GM04503 (cell line): ENCODE results near the gene ZNF592.
"Not testable (repeated sequence)": the region's sequence is repeated elsewhere in the genome, so short reads cannot be mapped to it uniquely, and the experiment has no call there.

Experiments used
- DNase-seq: peaks from one replicate; pipeline ENCODE4 v3.0.0-alpha.2; 2012; ENCODE audit warnings: low read depth

Gene ZNF592

DNA sequence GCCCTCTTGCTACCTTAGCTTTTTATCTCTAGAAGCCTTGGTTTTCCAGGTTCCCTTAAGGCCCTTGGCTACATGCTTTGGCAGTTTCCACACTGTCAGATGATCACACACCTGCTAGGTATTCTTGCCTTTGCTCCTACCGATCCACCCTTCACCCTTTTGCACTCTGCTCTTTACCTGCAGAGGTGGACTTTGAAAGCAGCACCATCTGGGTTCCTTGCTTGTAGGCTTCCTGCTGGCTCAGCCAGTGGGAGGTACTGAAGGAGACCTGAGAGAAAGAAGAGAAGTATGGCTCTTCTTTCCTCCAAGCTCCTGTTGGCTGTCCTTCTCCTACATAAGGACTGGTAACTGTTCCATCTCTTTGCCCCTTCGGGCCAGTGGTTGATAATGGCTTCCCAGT, 7.3 kb upstream of the ZNF592 start:
- no peak for DNase-seq

DNA sequence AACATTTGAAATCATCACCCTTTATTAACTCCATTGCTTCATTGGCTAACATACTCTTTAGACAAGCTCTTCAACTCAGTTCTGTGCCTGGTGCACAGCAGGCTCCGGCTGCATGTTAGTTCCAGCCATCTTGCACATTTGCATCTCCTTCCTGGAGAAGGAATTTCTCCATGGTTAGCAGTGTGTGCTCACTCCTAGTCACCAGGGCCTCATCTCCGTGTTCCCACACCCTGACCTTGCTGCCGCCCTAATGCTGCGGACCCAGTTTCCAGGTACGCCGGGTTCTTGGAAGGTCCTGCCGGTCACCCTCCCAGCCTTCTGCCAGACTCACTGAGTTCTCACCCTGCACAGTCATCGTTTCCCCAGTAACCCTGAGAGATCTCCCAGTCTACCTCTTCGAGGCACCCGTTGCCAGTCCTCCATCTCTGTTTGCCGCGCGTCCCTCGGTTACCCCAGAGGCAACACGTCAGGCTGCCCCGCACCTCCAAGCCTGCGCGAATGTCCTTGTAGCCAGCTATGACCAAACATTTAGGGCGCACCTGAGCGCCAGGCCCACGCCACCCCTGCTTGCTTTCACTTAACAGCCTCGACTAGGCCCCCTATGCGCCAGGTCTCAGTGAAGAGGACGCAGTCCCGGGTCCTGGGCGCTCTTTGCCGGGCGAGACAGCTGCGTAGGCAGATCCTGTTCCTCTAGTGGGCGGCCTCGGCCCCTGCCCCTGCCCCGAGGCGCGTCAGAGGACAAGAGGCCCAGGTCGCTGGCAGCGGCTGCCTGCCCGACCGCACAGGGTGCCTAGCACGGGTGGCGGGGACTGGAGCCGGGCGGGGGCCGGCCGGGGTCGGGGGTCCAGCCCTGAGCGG, 747 bp upstream of the ZNF592 start:
- DNase-seq: no peak

DNA sequence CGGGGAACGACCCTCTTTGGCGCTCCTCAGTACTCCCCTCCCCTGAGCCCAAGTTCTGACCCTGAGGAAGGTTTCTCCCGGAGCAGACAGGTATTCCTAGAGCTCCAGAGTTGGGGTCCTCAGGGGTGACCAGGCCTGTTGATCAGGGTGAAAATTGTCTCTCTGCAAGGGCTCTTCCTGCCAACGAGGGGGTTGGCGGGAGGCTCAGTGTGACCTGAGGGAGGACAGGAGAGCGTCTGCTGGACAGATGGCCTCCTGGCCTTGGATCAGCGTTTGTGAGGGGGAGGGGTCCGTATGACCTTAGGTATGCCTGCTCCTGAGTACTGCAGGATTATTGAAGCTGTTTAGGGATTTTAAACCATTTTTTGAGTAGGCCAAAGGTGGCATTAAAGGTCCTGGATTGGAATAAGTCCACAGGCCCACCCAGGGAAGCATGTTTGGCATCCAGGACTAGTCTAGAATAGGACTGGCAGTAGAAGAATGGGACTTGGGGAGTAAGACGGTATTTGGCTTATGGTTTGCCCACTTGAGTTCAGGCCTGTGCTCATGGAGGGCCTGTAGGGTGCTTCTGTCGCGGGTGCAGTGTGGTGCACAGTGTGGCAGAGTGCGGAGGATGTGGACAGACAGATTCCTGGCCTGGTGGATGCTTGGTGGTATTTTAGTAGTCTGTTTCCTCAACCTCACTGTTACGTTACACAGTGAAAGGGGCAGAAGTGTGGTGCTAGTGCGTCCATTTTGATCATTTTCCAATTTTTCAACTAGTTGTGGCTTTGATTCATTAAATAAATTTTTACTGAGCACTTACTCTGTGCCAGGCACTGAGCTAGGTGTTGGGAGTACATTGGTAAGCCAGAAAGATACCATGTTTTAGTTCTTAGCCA, 959 bp downstream of the ZNF592 start:
- no peak for DNase-seq

DNA sequence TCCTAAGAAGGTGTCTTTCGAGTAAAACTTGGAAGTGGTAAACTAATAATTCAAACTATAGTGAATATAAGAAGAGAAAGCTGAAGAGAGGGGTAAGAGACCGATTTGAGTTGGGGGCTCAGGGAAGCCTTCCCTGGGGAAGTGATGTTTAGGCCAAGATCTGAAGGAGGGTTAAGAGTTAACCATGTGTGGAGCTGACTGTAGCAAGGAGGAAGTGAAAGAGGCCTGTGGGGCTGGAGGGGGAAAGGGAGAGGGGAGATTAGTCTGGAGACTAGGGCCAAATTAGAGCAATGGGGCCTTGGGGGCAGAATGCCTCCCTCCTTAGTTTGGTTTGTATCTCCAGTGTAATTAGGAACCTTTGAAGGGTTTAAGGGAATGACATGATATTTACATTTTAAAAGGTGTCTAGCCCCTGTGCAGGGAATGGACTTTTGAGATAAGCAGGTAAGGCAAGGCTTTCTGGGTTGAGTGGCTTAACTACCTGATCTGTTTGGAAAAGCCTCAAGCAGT, 2.2 kb downstream of the ZNF592 start:
- DNase-seq: no peak

DNA sequence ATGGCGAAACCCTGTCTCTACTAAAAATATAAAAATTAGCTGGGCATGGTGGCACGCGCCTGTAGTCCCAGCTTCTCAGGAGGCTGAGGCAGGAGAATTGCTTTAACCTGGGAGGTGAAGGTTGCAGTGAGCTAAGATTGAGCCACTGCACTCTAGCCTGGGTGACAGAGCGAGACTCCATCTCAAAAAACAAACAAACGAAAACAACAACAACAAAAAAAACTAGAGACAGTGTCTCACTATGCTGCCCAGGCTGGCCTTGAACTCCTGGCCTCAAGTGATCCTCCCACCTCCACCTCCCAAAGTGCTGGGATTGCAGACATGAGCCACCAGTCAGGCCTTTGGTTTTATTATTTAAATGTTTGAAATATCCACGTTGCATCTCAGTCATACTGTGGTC, 3.3 kb downstream of the ZNF592 start:
- DNase-seq: not testable (repeated sequence)

DNA sequence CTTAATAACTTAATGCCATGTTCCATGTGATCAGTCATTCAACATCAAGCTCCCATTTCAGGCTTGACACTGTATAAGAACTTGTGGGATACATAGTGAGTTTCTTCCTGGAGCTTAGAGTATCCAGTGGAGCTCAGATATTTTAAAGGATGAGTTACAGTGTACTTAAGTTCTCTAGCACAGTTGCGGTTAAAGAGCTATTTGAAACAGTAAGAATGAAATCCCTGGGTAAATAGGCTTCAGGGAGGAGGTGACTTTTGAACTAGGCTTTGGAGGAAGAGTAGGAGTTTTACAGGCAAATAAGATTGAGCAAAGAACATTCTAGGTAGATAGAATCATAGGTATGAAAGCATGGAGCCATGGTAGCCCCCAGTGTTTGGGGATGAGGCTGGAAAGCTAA, 3.8 kb downstream of the ZNF592 start:
- no peak for DNase-seq

DNA sequence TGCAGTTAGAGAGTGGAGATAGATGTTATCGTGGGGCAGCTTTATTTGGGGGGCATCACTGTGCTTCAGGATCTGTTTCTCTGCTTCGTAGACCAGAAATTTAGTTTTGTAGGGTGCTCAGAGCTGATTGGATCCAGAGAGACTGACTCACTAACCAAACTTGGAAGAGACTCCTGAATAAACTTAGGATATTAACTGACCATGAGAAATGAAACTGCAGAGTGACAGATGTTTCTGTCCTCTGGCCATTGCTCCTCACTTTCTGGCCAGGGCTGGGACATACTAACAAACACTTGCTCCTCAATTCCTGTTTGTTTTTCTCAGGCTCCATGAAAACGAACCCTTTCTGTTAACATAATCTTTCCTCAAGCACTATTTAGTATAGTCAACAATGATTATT, 4.3 kb downstream of the ZNF592 start:
- DNase-seq: no peak

DNA sequence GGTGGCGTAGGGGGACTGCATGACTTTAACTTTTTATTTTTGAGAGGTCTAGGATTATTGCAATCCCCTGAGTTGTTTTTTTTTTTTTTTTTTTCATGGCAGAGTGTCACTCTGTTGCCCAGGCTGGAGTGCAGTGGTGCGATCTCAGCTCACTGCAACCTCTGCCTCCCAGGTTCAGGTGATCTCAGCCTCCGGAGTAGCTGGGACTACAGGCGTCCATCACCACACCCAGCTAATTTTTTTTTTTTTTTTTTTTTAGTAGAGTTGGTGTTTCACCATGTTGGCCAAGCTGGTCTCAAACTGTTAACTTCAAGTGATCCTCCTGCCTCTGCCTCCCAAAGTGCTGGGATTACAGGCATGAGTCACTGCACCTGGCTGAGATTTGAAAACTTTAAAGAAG, 6.5 kb downstream of the ZNF592 start:
- not testable (repeated sequence) for DNase-seq

DNA sequence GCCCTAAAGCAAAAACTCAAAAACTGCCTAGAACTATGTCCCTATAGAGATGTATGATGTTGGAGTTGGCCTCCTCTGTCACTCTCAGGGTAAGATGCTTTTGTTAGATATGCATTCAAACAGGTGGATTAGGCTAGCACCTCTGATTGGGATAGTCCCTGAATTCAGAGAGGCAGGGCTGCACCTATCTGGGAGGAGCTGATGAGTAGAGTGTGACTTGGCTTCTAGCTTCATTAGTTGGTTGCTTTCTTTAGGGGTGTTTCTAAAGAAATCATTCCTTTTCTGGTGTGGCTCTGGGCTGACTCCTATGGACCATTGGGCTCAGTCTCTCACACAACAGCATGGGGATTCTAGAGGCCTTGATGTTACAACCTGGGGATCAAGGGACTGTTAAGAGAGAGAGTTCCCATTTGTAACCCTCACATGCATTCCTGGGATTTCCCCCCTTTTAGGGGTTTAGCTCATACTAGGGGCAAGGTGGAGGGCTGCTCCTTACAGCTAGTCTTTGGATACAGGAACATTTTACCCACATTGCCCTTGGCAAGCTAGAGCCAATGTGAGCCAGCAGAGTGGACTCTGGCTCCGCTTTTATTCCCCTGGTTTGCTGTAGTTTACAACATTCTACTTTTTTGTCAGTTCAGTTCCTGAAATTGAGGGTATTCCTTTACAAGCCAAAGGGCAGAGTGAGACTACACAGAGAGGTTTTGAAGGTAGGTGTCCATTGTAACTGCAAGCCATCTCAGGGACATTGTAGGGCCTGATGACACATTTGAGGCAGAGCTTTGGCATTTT, 7.5 kb downstream of the ZNF592 start:
- no peak for DNase-seq

DNA sequence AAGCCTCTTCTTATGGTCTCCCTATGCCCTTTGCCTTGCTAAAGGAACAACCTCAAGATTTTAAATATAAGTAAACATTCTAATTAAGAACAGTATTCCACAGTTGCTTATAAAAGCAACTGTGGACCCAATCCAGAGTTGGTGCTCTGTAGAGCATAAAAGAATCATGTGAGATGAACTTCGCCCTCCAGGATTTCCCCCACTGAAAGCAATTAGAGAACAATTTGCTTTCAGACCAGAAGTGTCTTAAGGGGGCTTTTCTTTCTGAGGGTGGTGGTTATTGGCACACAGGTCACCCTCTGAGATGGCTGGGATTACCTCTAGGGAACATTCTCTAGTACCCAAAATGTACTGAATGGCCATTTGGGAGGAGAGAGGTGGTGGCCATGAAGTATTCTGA, 10.6 kb downstream of the ZNF592 start:
- DNase-seq: no peak

DNA sequence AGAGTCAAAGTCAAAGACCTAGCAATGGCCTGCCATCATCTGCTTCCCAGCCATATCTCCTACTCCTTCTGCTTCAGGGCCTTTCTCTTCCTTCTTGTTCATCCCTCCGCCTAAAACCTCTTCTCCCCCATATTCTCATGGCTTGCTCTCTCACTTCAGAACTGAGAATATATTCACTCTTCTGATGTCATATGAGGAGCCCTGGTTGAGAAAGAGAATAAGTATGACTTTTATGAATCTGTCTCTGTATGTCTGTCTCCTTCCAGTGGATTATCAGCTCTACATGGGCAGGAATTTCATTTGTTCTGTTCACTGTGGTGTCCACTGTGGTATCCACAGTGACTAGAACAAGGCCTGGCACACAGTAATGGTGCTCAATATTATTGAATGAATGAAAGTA, 11.8 kb downstream of the ZNF592 start:
- no peak for DNase-seq

DNA sequence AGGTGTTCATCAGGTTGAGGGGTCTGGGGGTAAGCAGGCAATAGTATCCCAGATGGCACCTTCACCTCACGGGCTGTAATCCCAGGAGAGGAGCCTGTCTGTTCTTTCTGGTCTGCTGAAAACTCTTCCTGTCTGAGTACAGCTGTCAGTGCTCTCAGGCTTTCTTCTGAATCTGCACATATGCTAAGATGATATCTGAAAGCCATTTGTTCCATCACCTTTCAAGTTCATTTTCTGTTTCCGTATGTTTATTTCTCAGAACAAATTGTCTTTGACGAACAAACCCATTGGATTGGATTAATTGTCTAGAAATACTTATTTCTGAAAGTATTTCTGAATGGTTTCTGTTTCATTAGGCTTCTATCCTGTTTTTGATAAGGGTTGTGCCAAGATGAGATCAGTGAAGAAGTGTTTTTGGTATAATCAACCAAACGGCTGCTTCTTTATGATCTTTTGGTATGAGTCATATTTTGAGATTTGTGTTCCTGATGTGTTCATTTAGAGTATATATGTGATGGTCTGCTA, 13.3 kb downstream of the ZNF592 start:
- DNase-seq: no peak

DNA sequence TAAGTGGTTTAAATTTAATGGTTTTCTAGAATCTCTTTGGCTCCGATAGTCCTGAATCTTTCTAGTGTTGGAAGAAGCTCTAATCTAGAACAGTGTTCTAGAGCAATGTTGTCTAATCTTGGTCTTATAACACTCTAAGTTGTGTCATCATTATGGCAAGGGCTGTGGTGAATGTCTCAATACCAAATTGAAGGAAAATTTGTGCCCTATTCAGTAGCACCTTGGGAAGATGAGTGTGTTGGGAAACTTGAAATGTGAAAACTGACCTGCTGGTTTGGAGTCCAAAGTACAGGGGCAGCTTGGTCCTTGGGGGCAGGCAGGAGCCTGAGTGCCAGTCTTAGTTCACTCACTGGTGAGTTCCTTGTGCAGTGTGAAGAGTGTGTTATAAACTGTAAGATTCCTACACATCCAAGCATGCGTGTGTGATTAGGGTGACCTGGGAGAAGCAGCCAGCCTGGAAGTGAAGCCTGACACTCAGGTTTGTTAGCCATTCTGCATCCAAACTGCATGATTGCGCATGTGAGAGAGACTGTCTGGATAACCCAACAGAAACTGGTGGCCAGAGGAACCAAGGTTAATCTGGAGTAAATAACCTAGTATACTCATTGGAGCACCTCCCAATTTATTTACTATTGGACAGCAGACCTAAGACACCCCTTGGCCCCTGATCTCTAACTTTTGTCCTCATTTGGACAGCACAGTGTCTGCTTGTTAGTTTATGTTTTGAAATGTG, 14.6 kb downstream of the ZNF592 start:
- DNase-seq: no peak

DNA sequence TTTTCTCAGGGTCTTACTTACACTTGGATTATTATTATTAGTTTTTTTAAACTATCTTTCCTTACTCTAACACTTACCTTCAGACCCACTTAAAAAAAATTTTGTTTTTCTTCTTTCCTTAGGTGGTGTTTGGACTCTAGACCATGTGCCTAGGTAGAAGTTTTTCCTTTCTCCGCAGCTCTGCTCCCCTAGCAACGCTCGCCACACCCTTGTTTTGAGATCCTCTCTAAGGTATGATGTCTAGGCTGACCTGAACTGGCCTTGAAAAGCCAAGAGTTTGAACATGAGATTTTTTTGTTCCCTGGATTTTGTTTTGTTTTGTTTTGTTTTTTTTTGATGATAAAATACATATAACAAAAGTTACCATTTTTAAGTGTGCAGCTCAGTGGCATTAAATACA, 16.2 kb downstream of the ZNF592 start:
- DNase-seq: no peak

DNA sequence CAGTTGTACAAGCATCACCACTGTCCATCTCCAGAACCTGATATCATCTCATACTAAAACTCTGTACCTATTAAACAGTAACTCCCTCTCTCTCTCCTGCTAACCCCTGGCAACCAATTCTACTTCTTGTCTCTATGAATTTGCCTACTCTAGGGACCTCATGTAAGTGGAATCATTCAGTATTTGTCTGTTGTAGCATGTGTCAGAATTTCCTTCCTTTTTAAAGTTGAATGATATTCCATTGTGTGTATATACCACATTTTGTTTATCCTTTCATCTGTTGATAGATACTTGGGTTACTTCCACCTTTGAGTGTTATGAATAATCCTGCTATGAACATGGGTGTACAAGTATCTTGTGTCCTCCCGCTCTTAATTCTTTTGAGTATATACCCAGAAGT, 16.6 kb downstream of the ZNF592 start:
- no peak for DNase-seq

DNA sequence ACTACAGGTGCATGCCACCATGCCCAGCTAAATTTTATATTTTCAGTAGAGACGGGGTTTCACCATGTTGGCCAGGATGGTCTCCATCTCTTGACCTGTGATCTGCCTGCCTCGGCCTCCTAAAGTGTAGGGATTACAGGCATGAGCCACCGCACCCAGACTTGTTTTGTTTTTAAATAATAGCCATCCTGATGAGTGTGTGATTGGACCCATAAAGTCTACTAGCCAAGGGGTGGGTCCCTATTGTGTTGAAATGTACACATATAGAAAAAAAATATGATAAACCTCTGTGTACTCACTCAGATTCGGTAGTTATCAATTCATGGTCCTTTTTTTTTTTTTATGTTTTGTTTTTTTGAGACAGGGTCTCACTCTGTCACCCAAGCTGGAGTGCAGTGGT, 17.3 kb downstream of the ZNF592 start:
- DNase-seq: no peak

DNA sequence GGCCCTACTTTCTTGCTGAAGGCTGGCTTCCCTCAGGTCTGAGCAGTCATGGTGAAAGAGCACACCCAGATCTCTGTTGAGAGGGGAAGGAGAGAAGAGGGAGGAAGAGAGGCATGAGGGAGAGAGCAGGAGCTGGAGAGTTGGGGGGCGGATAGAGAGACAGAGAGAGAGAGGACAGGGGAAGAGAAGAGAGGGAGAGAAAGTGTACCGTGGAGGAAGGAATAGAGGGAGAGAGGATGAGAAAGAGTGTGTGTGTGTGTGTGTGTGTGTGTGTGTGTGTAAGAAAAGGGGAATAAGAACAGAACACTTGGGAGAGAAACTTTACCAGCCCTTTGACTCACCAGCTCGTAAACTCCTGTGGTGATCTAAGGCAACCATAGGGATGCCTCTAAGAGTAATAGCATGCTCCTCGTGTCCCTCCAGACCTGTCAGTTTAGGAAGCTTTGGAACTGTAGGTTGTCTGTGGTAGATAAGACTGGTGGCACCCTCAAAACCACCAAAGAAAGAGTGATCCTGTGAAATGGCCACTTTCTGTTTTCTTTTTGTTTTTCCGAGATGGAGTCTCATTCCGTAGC, 18.2 kb downstream of the ZNF592 start:
- DNase-seq: no peak

DNA sequence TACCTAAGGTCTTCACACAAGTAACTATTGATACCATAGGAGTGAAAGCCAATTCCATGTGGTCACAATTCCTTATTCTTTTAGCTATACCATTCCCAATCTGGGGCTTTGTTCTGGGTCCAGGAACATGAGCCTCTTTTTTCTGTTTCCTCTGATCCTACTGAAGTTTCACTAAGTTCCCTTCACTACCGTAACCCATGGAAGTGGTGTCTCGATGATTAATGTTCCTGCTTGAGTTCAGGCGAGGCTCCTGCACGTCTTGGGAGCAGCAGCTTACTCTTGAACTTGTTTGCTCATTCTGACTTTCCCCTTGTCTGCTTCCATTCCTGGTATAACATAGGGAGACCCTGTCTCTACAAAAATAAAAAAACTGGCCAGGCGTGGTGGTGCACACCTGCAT, 23.6 kb downstream of the ZNF592 start:
- DNase-seq: no peak

DNA sequence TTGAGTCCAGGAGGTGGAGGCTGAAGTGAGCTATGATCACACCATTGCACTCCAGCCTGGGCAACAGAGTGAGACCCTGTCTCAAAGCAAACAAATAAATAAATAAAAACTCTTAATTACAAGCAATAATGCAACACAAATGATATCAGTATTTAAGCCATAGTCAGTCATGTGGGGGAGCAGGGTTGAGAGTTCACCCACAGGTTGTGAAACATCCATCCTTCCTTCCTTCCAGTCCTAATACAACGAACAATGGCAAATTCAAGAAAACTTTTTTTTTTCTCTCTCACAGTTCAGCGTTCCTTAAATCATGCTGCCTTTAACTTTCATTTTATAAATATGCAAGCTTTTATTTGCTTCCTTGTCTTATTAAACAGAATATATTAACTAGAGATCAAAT, 24.1 kb downstream of the ZNF592 start:
- DNase-seq: no peak

DNA sequence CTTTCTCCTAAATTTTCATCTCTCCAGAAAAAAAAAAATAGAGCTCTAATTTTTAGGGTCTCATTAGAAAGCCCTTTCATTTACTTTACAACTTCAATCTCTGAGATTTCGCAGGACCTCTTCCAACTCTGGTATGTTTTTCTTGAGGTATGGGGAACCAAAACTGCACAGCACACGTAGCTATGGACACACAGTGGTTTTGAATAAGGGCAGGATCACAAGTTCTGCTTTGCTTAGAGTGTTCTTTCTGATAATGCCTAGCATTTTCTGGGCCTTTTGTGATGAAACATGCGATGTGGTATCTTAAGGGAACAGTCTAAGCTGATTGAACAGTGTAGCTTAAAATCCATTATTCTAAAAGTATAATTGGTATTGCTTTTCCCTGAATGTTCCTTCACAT, 25.3 kb downstream of the ZNF592 start:
- DNase-seq: no peak

DNA sequence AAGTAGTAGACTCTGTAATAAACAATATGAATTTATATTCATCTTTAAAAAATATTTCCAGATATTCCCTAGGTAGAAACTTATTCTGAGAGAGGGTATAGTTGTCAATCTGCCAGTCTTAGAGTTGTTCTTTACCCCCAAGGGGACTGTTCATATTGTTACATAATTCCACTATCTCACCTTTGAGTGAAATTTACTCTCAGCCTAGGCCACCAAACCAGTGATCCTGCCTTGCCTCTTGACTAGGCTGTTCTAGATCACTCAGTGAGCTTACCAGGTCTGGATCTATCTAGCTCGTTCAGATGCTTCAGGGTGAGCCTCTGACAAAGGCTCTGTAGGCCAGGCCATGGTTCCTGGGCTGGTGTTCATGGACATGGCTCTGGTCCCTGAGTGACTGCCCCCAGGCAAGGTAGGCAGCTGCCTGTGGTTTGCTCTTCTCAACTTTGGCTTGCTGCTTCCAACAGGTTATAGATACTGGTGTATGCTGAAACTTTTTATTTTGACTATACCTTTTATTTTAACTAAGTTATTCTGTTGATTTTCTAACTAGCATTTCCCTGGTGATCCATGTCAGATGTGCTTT, 27.6 kb downstream of the ZNF592 start:
- DNase-seq: no peak
